HuH-7 (cell line): ENCODE results near the gene GGNBP2.
"Not testable (repeated sequence)": the region's sequence is repeated elsewhere in the genome, so short reads cannot be mapped to it uniquely, and the experiment has no call there.

Source experiments
- DNase-seq: peaks from one replicate; pipeline ENCODE4 v3.0.0; 2011; ENCODE audit warnings: low spot score

GGNBP2 gene

GRCh38 chr17:36544307-36545076 is at the start of gene GGNBP2:
Gene GGNBP2, plus strand, starts transcription at chr17:36544919. Its CDS starts 806 bp downstream, at chr17:36545725.
- DNase-seq, result peak; percentile 79

GRCh38 chr17:36495076-36495578 is 49.6 kb upstream of the GGNBP2 start:
- no peak for DNase-seq

GRCh38 chr17:36496018-36496789 is 48.5 kb upstream of the GGNBP2 start:
- no peak for DNase-seq

- no peak for DNase-seq
Measured at GRCh38 chr17:36498155-36498554, 46.6 kb upstream of the GGNBP2 start.

- no peak for DNase-seq
Measured at GRCh38 chr17:36498560-36499300, 46.0 kb upstream of the GGNBP2 start.

GRCh38 chr17:36500745-36501225 is 43.9 kb upstream of the GGNBP2 start:
- DNase-seq, result no peak

- no peak for DNase-seq
Measured at GRCh38 chr17:36501351-36501750, 43.4 kb upstream of the GGNBP2 start.

GRCh38 chr17:36501963-36502362 is 42.8 kb upstream of the GGNBP2 start:
- DNase-seq, result no peak

- no peak for DNase-seq
Measured at GRCh38 chr17:36503456-36504155, 41.1 kb upstream of the GGNBP2 start.

GRCh38 chr17:36504156-36504545 is 40.6 kb upstream of the GGNBP2 start:
- DNase-seq, result no peak

- DNase-seq, result no peak
Measured at GRCh38 chr17:36505171-36505570, 39.5 kb upstream of the GGNBP2 start.

- no peak for DNase-seq
Measured at GRCh38 chr17:36506249-36506826, 38.4 kb upstream of the GGNBP2 start.

- no peak for DNase-seq
Measured at GRCh38 chr17:36506831-36507230, 37.9 kb upstream of the GGNBP2 start.

- DNase-seq, result no peak
Measured at GRCh38 chr17:36507266-36507665, 37.5 kb upstream of the GGNBP2 start.

GRCh38 chr17:36508439-36508838 is 36.3 kb upstream of the GGNBP2 start:
- not testable (repeated sequence) for DNase-seq

GRCh38 chr17:36509272-36509985 is 35.3 kb upstream of the GGNBP2 start:
- no peak for DNase-seq

GRCh38 chr17:36510636-36511035 is 34.1 kb upstream of the GGNBP2 start:
- DNase-seq, result no peak

GRCh38 chr17:36511216-36511615 is 33.5 kb upstream of the GGNBP2 start:
- no peak for DNase-seq

GRCh38 chr17:36512641-36513040 is 32.1 kb upstream of the GGNBP2 start:
- no peak for DNase-seq

- no peak for DNase-seq
Measured at GRCh38 chr17:36514856-36515255, 29.9 kb upstream of the GGNBP2 start.

GRCh38 chr17:36515837-36516236 is 28.9 kb upstream of the GGNBP2 start:
- no peak for DNase-seq
